Brain microvascular endothelial cell (primary cell): ENCODE data around the gene CEP89.
"Not testable (repeated sequence)": the region's sequence is repeated elsewhere in the genome, so short reads cannot be mapped to it uniquely, and the experiment has no call there.

Source experiments
- DNase-seq: peaks from one replicate; pipeline ENCODE4 v3.0.0-alpha.2; 2020
- H3K27ac ChIP-seq: fragments of 250-450 bp; sonication (Bioruptor Pico); 2 replicates; pipeline ENCODE4 v1.5.1; 2020; ENCODE audit warnings: mild to moderate bottlenecking, moderate library complexity
- H3K27me3 ChIP-seq: fragments of 250-450 bp; sonication (Bioruptor Pico); replicated peaks from 2 replicates; pipeline ENCODE4 v1.5.1; 2020; ENCODE audit warnings: mild to moderate bottlenecking
- H3K36me3 ChIP-seq: fragments of 250-450 bp; sonication (Bioruptor Pico); replicated peaks from 2 replicates; pipeline ENCODE4 v1.5.1; 2020; ENCODE audit warnings: mild to moderate bottlenecking
- H3K4me3 ChIP-seq: 2 replicates; pipeline ENCODE4 v1.5.1; 2011; ENCODE audit warnings: low read depth, mild to moderate bottlenecking, control low read depth, low read length, moderate library complexity
- in situ Hi-C: cut with HindIII; loops from 2 replicates; pipeline ENCODE4 v1.10.0; 2017; ENCODE audit warnings: low sequenced_read_pairs, low pct_ligation_motif_present
- TF ChIP-seq, protein P1 (sequence below): IDR thresholded peaks from 2 replicates; pipeline ENCODE4 v1.5.1; 2011; ENCODE audit warnings: low read depth, mild to moderate bottlenecking, moderate library complexity, low read length, control low read depth, inconsistent platforms; ENCODE audit errors: missing control alignments

CEP89 gene

GRCh38 chr19:33000510-33000909, 28.8 kb upstream of the CEP89 start:
- TF ChIP-seq, protein P1, sequence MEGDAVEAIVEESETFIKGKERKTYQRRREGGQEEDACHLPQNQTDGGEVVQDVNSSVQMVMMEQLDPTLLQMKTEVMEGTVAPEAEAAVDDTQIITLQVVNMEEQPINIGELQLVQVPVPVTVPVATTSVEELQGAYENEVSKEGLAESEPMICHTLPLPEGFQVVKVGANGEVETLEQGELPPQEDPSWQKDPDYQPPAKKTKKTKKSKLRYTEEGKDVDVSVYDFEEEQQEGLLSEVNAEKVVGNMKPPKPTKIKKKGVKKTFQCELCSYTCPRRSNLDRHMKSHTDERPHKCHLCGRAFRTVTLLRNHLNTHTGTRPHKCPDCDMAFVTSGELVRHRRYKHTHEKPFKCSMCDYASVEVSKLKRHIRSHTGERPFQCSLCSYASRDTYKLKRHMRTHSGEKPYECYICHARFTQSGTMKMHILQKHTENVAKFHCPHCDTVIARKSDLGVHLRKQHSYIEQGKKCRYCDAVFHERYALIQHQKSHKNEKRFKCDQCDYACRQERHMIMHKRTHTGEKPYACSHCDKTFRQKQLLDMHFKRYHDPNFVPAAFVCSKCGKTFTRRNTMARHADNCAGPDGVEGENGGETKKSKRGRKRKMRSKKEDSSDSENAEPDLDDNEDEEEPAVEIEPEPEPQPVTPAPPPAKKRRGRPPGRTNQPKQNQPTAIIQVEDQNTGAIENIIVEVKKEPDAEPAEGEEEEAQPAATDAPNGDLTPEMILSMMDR = no peak
- H3K27me3 ChIP-seq = no peaks in the 10 kb centered on the region
- in situ Hi-C loops = no loop called here
- H3K27ac ChIP-seq = no peak overlapping the region
- no peaks in the 10 kb centered on the region for H3K36me3 ChIP-seq
- no peak overlapping the region for H3K4me3 ChIP-seq
- no peak for DNase-seq

- in situ Hi-C loops = no loop called here
Measured at GRCh38 chr19:32998722-32999121, 27.0 kb upstream of the CEP89 start.

GRCh38 chr19:32997716-32998355, 26.1 kb upstream of the CEP89 start:
- TF ChIP-seq, protein P1 = no peak
- no peak for DNase-seq
- Histone ChIP-seq H3K4me3 (no peak overlapping the region), H3K27ac (no peak overlapping the region), H3K36me3 (no peaks in the 10 kb centered on the region), H3K27me3 (no peaks in the 10 kb centered on the region)
- in situ Hi-C loops = no loop called here

More at GRCh38 chr19:32998722-32999121, 27.0 kb upstream of the CEP89 start:
- no peak for DNase-seq
- H3K27me3 ChIP-seq = no peaks in the 10 kb centered on the region
- H3K27ac ChIP-seq = no peak overlapping the region
- TF ChIP-seq, protein P1 = no peak
- no peaks in the 10 kb centered on the region for H3K36me3 ChIP-seq
- no peak overlapping the region for H3K4me3 ChIP-seq

DNA sequence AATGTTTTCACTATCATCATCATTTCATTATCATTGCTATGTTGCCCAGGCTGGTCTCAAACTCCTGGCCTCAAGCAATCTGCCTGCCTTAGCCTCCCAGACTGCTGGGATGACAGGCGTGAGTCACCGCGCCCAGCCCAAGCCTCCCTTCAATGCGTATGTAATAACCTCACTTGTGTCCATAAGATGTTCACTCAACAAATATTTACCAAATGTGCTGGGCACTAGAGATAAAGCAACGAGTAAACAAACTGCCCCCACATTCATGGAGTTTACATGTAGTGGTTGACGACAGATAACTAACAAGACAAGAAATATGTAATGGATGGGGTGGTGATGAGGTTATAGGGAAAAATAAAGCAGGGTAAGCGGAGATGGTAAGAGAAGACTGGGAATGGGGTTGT, 25.3 kb upstream of the CEP89 start:
- in situ Hi-C loops = not testable (repeated sequence)

DNA sequence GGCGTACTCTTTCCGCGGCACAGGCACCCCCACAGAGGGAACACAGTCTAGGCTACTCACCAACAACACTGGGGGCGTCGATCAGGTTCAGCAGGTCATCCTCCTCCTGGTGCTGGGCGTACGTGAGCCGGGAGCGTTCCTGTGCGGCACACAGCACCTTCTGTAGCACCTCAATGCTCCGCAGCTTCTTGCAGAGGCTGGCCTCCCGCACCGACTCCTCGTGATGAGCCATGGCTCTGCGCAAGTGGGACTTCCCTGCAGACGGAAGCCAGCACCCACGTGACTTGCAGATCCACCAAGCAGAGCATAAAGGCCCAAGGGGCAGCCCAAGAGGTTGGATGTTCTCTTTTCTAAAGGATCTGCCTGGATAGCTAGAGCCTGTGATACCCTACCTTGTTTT, 24.2 kb upstream of the CEP89 start:
- in situ Hi-C loops, H3K36me3 ChIP-seq: not testable (repeated sequence)

More for the DNA sequence above, 25.3 kb upstream of the CEP89 start:
- peak; percentile 1 for DNase-seq
- not testable (repeated sequence) for H3K27me3 ChIP-seq, H3K4me3 ChIP-seq, H3K27ac ChIP-seq, H3K36me3 ChIP-seq

GRCh38 chr19:32988724-32989123, 17.0 kb upstream of the CEP89 start:
- Histone ChIP-seq H3K27ac (no peak overlapping the region), H3K27me3 (no peaks in the 10 kb centered on the region), H3K4me3 (no peak overlapping the region), H3K36me3 (no peaks in the 10 kb centered on the region)
- TF ChIP-seq, protein P1 = no peak
- no peak for DNase-seq
- in situ Hi-C loops = no loop called here

More for the DNA sequence above, 24.2 kb upstream of the CEP89 start:
- H3K27ac ChIP-seq, DNase-seq, H3K27me3 ChIP-seq, H3K4me3 ChIP-seq: not testable (repeated sequence)

GRCh38 chr19:32988254-32988653, 16.5 kb upstream of the CEP89 start:
- H3K27ac ChIP-seq, H3K4me3 ChIP-seq, in situ Hi-C loops, DNase-seq, H3K36me3 ChIP-seq, H3K27me3 ChIP-seq: not testable (repeated sequence)

DNA sequence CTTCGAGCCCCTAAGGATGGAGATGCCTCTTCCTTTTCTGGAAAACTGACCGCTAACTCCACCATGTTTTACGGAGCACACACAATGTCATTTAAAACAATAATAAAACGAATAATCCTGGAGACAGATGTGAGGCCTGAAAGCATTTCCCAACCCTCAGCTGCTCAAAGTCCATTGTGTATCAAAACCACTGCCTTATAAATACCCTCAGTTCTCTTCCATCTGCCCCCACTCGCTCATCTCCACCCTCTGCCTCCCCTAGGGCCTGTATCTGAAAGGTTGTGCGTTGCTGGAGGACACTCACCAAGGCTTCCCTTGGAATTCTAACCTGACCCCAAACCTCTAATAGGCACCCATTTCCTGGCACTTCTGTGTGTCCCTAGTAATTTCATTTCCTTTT, 10.7 kb upstream of the CEP89 start:
- H3K27me3 ChIP-seq, H3K27ac ChIP-seq, H3K4me3 ChIP-seq, H3K36me3 ChIP-seq, DNase-seq, in situ Hi-C loops: not testable (repeated sequence)

DNA sequence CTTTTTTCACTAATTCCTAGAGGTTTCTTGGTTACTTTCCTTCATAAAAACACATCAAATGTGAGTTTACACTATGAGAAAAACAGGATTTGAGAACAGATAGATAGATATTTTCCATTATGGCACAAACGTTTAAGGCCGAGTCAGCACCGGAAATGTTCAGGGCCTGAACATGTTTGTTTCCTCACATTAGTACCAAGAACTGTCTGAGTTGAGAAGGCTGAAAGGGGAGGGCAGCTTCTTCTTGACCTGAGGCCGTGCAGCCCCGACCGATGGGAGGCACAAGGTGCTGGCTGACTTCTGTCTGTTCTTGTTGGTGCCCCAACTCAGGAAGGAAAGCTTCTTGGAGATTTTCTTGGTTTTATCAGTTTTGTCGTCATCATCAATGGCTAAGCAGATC, 8.0 kb upstream of the CEP89 start:
- H3K36me3 ChIP-seq, H3K27ac ChIP-seq, H3K27me3 ChIP-seq, in situ Hi-C loops, H3K4me3 ChIP-seq, DNase-seq: not testable (repeated sequence)

- in situ Hi-C loops, DNase-seq, H3K4me3 ChIP-seq, H3K27ac ChIP-seq, H3K27me3 ChIP-seq, H3K36me3 ChIP-seq: not testable (repeated sequence)
Measured at GRCh38 chr19:32977813-32978212, 6.1 kb upstream of the CEP89 start.
